ENCODE data around the gene MRFAP1.
A peak's percentile ranks its signal among the peaks of the same experiment; 100 is the strongest.
"Not testable (repeated sequence)": the region's sequence is repeated elsewhere in the genome, so short reads cannot be mapped to it uniquely, and the experiment has no call there.

Gene MRFAP1

DNA sequence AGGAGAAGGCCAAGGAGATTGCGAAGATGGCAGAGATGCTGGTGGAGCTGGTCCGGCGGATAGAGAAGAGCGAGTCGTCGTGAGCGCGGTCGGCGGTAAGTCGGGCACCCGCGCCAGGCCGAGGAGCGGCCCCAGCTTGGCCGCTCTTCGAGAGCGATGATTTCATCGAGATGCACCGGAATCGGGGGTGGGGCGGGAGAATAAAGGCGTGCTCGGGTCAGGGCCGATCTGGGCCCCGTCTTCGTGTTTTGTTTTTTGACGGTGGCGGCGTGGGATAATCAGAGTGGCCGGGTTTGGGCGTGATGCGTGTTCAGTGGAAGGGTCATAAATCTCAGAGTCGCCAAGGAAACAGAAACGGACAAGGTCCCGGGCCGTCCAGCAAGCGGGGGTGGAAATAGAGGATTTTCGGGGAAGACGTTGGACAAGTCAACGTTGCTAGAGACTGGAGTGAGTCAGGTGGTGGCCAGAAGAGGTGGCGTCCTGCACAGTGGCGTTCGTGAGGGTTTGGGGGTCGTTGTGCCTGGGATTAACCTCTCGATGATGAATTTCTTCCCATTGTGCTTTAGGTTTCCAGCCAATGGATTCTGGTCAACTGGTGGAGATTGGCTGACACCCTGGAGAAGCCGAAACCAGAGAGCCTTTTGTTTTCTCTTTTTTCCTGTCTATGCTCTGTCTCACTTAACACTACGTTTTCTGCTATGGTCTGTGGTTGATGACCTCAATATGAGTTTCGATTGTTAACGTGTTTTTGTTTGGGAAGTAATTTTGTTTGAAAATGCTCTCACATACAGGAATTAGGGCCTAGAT lies 882 bp downstream of the MRFAP1 start:
- peak; percentile 42 for DNase-seq

DNA sequence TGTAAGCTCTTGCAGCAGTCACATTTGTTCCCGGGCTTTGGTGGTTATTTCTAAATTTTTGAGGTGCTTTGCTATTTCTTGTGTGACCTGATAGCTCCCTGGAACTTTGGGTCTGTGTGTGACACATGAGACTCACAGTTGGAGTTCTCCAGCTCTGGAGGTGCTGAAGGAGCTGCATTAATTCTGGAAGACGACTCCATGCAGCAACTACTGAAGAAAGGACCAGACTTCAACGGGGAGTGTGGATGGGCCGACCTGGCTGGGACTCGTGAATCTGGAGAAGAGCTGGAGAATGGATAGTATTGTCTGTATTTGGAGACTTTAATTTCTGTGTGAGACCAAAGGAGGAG lies 1.5 kb downstream of the MRFAP1 start:
- DNase-seq = no peak

DNA sequence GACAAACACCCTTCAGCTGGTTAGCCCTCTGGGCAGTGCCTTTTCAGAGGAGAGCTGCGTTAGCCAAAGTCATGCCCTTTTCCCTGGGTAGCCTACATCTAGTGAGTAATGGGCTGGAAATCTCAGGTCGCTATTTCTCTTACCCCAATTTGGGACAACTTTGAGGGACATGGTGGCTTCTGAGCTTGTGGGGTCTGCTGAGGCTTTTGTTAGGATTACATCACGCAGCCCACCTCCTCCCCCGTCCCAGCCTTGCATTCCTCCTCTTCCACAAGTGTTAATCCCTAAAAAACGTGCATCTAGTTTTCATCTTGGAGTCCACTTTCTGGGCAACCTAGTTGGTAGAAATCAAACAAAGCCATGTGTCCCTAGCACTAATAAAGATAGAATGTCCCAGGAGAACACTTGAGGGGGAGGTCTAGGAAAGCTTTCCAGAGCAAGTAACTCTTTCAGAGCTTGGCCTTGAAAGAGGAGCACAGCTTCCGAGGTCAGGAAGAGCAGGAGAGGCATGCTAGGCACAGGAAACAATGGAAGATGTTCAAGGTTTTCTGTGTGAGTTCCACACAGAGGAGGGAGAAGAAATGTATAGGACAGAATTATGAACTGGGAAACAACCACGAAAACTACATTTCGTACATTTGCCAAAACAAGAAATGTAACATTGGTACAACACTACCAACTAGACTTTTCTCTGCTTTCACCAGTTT lies 2.8 kb downstream of the MRFAP1 start:
- no peak for DNase-seq

DNA sequence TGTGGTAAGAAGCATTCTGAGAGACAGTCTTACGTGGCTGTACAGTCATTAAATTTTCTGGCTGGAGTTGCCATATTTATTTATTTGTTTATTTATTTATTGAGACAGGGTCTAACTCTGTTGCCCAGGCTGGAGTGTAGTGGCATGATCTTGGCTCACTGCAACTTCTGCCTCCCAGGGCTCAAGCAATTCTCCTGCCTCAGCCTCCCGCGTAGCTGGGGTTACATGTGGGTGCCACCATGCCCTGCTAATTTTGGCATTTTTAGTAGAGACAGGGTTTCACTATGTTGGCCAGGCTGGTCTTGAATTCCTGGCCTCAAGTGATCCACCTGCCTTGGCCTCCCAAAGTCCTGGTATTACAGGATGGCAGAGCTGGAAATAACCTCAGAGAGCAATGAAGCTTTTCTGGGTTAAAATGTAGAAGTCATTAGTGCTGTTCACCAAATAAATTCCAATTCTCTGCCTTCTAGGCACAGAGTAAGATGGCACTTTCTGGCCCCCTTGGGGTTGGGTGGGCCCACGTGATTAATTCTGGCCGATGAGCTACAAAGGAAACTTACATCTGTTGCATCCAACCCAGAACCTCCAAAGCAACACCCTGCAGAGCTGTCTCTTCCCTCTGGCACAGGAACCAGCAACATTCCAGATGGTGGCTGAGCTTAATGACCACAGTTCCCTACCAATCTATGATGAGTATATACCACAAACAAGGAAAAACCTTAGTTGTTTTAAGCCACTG lies 4.5 kb downstream of the MRFAP1 start:
- no peak for DNase-seq

DNA sequence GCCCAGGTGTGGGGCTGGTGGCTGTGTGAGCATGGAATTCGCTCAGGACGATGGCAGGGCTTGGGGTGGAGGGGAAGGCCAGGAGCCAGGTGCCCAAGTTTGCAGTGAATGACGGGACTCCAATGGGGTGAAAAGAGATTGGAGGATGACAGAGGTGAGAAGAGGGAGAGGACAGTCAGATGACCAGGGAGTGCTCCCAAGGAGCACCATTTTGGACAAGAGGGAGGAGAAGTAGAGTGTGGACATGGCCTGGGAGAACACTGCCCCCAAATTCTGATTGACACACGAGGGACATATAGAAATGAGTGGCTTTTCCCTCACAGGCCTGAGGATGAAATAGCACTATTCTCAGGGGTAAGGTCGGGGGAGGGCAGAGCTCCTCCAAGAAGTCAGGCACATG lies 6.7 kb downstream of the MRFAP1 start:
- DNase-seq = no peak

DNA sequence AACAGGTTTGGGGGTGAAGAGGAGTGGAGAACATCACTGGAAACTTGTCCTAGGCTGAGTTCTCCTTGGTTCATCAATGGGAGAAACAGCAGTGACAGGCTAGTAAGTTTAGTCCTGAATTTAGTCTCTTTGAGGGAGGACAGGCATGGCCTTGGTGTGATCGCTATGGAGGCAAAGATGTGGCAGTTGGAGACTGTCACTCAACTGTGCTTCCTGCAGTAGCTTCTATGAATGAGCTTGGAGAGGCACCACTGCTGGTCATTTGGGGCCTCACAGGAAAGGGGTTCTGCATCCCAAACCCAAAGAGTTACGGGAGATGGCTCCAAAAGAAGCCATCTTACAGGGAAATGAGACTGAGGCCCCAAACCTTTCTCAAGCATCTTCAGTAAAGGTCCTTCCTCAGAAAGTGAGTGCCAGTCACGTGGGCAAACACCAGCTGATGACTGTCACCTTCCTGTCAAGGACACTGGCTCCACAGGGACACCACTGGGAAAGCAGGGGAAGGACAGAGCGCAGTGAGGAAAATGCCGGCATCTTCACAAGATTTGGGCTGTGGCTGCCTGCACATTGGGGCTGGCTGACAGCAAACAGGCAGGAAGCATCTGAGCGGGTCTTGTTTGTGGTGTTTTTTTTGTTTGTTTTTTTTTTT lies 7.2 kb downstream of the MRFAP1 start:
- DNase-seq = no peak

DNA sequence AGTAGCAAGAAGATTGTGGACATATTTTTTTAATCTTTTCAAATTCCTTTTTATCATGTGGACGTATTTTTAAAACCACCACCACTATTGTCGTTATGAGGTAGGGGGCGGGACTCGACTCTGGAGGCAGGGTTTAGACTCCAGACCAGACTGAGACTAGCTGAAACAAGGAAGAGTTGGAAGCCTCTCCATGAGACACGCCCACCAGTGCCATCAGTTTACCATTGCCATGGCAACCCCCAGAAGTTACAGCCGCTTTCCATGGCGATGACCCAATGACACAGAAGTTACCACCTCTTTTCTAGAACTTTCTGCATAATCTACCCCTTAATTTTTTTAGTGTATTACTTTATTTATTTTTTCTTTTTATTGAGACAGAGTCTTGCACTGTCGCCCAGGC lies 8.7 kb downstream of the MRFAP1 start:
- DNase-seq = no peak

DNA sequence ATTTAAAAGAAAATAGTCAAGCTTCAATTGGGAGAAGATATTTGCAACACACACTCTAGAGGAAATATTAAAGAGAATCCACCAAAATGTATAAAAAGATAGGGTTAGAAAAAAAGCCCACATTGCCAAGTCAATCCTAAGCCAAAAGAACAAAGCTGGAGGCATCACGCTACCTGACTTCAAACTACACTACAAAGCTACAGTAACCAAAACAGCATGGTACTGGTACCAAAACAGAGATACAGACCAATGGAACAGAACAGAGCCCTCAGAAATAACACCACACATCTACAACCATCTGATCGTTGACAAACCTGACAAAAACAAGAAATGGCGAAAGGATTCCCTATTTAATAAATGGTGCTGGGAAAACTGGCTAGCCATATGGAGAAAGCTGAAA lies 13.7 kb downstream of the MRFAP1 start:
- DNase-seq = not testable (repeated sequence)

DNA sequence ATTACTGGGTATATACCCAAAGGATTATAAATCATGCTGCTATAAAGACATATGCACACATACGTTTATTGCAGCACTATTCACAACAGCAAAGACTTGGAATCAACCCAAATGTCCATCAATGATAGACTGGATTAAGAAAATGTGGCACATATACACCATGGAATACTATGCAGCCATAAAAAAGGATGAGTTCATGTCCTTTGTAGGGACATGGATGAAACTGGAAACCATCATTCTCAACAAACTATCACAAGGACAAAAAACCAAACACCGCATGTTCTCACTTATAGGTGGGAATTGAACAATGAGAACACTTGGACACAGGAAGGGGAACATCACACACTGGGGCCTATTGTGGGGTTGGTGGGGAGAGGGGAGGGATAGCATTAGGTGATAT lies 14.8 kb downstream of the MRFAP1 start:
- DNase-seq = not testable (repeated sequence)

DNA sequence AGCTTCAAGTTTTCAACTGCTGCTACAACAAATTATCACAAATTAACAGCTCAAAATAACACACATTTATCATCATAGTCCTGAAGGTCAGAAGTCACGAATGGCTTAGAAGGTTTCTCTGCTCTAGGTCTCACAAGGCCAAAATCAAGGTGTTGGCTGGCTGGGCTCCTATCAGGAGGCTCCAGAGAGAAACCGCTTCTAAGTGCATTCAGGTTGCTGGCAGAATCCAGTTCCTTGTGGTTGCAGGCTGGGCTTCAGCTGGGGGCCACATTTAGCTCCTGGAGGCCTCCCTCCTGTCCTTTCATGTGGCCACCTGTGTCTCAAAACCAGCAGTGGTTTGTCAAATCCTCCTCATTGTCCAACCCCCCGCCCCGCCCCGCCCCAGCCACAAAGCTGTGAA lies 15.4 kb downstream of the MRFAP1 start:
- DNase-seq = no peak

DNA sequence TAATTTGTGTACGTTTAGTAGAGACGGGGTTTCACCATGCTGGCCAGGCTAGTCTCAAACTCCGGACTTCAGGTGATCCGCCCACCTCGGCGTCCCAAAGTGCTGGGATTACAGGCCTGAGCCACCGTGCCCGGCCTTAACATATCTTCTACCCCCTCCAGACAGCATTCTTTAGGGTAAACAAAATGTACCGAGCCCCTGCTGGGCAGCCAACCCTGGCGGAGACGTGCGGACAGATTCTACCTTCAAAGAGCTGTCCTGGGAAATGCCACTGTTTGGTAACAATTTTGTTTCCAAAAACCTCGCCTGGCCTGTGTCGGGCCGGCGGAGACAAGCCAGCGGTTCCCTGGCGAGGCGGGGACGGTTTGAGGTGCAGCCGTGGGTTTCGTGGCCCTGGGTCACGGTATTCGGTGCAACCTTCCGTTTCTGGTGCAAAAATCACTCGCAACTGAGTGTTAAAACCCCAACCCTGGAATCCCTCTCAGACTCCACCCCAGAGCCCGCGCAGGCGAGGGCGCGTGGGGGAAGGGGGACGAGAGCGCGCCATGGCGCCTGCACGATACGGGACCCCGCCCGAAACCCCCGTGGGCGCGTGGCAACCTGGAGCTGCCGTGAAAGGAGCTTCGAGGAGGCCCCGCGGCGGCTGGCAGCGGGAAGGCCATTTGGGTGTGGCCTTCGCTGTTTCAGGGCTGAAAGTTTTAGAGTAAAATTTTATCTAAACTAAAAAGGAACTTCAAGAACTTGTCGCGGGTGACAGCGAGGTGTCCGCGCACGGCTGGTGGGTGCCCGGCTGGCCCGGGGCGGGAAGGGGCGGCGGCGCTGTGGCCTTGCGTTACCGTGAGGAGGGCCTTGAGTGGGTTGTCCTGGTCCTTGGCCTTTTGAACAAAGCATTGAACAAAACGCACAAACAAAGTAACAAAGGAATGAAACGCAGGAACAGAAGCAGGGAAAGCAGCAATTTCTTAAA lies 17.0 kb downstream of the MRFAP1 start:
- no peak for DNase-seq

DNA sequence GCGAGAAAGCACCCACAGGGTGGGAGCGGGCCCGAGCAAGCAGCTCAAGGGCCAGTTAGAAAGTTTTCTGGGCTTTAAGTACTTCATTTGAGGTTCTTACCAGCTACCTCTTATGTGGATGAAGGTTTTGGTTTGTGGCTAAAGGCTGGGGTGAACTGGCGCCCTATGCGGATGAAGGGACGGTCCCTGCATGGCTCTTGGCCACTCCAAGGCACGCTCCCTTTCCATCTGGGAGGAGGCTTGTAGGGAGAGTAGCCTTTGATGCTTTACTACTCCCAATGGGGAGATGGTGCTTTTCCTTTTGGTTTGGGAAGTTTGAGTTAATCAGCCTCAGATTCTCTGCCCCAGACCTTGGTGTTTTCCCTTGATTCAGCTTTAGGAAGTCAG lies 17.7 kb downstream of the MRFAP1 start:
- no peak for DNase-seq

DNA sequence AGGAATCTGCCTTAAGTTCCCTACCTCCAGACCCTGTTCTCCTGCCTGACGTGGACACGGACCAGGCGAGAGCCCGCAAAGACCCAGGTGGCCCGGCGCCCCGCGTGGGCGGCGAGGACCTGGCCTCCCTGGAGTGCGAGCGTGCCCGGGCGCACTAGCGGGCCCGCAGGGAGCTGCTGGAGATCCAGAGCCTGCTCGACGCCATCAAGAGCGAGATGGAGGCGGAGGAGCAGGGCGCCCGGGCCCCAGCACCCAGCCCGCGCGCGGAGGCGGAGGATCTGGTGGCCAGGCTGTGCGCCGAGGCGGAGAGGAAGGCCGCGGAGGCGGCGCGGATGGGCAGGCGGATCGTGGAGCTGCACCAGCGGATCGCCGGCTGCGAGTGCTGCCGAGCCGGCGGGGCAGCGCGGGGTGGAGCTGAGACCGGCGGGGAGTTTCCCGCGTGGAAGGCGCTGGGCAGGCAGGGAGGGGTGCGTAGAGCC lies 18.2 kb downstream of the MRFAP1 start:
- no peak for DNase-seq

DNA sequence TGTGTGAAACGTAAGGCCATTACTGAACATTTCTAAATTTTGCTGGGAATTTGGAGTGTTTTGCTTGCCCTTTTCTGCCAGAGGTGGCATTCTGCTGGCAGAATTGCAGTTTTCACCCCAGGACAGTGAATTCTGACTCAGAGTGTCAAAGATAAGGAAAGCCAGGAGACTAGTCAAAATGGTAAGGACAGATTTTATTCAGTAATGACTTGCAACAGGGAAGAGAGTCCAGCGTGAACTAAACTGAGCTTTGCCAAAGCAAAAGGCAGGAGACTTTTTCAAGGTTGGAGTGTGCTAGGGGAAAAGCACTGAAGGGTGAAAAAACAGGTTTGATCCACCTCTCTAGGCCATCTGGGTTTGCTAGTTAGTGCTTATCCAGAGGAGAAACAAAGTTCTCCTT lies 19.4 kb downstream of the MRFAP1 start:
- DNase-seq = no peak

DNA sequence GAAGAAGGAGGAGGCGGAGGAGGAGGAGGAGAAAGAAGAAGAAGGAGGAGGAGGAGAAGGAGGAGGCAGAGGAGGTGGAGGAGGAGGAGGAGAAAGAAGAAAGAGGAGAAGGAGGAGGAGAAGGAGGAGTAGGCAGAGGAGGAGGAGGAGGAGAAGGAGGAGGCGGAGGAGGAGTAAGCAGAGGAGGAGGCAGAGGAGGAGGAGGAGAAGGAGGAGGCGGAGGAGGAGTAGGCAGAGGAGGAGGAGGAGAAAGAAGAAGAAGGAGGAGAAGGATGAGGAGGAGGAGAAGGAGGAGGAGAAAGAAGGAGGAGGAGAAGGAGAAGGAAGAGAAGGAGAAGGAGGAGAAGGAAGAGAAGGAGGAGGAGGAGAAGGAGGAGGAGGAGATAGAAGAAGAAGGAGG lies 19.9 kb downstream of the MRFAP1 start:
- no peak for DNase-seq

DNA sequence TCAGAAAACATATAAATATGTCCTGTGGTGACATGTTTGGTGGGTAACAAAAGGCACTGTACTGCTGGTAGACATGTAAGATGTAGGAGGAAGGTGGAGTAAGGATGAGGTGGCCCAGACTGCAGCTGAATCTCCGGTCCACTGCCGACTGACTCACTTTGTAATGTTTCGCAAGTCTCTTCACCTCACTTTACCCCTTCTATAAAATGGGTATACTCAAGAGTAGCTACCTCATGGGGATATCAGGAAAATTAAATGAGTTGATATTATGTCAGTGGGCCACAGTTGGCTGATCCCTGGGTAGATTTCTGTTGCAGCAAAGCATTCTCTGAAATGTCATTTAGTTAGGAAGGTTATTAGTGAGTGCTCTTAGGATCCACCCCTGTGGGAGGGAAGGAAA lies 22.1 kb downstream of the MRFAP1 start:
- DNase-seq = no peak

DNA sequence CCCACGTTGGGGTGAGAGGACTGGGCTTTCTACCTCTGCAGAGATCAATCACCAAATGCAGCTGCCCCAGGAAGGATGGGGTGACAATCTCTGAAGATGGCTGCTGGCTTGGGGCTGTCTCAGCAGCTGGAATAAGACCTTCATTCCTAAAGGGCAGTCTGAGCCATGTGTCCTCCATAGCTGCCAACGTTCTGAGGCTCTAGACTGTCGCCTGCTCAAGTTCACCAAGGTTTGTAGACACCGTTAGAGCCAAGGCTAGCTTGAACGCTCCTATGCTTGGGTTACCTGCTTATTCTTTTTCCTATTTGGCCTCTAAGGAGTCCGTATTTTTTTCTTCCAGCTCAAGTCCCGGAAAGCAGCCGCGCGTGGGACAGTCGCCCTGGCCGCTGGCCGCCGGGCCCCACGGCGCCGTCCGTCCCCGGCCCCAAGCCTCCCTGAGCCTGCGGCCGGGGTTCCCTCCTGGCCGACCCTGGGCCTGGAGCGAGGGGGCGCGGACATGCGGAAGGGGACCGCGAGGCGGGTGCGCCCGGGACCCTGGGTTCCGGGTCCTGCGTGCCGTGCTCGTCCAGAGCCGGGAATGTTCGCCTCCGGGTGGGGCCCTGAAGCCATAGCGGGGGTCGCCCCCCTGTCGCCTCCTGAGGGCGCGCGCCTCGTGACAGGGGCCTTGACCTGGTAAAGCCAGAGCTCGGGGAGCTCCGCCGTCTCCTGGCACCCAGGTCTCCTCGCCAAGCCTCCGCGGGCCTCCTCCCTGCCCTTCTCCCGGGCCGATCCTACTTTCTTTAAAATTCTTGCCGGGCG lies 23.3 kb downstream of the MRFAP1 start:
- no peak for DNase-seq

DNA sequence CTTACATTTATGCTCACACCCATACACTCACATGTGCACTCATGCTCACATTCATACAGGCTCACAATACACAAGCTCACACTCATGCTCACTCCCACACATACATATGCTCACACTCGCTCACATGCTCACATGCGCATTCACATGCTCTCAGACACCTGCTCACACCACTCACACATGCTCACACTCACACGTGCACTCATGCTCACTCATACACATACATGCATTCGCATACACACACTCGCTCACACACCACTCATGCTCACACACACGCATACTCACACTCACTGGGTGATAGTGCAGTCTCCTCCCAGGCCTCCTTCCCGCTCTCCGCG lies 24.8 kb downstream of the MRFAP1 start:
- DNase-seq = no peak

DNA sequence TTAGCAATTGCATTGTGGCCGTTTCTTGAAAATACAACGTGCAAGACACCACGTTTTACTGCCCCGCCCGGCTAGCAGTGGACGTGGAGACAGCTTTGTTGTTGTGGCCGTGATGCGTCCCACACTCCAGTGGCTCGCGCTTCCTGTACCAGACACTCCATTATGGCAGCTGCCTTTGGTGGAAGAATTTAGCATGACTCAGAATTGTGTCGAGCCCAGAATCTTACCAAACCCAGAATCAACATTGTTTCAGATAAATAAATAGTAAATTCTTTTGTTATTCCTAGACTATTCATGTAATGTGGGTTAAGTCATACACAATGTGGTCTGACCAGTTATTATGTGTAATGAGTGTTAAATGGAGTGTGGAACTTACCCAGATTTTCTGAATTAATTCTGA lies 27.9 kb downstream of the MRFAP1 start:
- no peak for DNase-seq

DNA sequence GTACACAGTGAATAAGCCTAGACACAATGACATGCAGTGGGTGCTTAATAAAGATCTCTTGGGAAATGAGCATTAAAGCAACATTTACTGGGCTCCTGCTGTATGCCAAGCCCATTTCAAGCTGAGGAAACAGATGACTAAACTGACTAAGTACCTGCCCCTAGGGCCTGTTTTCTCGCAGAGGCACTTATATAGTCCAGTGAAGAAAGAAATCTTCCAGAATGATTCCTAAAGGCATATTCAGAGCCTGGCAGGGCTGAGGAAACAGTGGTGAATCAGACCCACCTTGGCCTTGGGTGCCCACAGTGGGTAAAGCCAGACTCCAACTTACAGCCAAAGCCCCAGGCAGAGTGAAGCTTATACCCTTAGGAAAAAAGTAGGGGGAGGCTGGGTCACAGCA lies 31.2 kb downstream of the MRFAP1 start:
- no peak for DNase-seq

DNA sequence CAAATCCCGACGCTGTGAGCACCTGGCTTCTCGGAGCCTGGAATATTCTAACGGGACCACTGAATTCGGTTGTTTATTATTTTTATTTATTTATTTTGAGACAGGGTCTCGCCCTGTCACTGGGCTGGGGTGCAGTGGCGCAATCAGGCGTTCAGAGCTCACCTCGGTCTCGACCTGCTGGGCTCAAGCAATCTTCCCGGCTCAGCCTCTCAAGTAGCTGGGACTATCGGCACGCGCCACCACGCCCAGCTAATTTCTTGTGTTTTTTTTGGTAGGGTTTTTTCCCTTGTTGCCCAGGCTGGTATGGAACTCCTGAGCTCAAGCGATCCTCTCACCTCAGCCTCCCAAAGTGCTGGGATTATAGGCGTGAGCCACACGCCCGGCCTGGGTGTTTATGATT lies 31.6 kb downstream of the MRFAP1 start:
- DNase-seq = no peak
